Measurements from ENCODE around the gene LGR6. TPM values are rescaled to one million over a fixed set of nuclear protein-coding genes. Genes with fewer than 3 reads are reported as not detected.

Gene LGR6
- total RNA-seq, 6 donors from 2014 or later, result 0.46 to 5.2 (median 1.1) TPM

DNA sequence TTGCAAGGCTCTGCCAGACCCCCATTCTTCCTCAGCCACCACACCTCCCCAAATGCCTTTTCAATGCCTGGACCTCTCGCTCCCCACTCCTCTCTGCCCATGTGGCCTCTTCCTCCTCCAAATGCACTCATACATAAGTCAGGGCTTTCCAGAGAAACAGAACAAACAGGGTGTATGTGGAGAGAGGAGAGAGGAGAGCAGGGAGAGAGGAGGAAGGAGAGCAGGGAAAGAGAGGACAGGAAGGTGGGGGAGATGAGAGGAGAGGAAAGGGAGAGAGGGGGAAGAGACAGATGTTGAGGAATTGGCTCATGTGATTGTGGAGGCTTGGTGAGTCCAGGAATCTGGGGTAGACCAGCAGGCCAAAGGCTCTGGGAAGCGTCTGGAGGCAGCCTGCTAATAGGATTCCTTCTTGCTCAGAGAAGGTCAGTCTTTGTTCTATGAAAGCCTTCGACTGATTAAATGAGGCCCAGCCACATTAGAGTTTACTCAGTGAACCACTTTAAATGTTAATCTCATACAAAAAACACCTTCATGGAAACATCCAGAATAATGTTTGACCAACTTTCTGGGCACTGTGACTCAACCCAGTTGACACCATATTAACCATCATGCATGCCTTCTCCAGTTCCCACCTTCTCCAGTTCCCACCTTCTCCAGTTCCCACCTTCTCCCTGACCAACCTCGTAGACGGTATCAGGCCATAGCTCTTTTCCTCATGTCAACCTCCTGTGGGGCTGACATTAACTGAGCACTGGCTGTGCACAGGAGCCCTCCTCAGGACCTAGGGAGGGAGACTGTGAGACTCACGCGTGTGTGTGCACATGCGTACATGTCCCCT, 11.3 kb upstream of the LGR6 start:
- H3K27me3 ChIP-seq, result no peaks in the 10 kb centered on the region
- no peak for DNase-seq
- H3K36me3 ChIP-seq, result no peaks in the 10 kb centered on the region
- no peaks in the 10 kb centered on the region for H3K9me3 ChIP-seq
- no peak for ATAC-seq (ENCODE audit: low FRiP score in 2 of 2)
- H3K27ac ChIP-seq, result no peak overlapping the region
- 94% methylated on average over 8 of the region's 8 CpGs for WGBS, 2 donors
- TF ChIP-seq POLR2AphosphoS5 (IDR thresholded peaks at IDR 0.05) (no peak), EP300 (IDR thresholded peaks at IDR 0.05) (no peak), POLR2A (IDR thresholded peaks at IDR 0.05) (no peak)
- no peak overlapping the region for H3K4me3 ChIP-seq
- peaks cover 0 to 12% (median 2%) of the 10 kb centered on the region in 4 donors for H3K4me1 ChIP-seq

GRCh38 chr1:202184750-202185460, 8.7 kb upstream of the LGR6 start:
- TF ChIP-seq, protein P1, sequence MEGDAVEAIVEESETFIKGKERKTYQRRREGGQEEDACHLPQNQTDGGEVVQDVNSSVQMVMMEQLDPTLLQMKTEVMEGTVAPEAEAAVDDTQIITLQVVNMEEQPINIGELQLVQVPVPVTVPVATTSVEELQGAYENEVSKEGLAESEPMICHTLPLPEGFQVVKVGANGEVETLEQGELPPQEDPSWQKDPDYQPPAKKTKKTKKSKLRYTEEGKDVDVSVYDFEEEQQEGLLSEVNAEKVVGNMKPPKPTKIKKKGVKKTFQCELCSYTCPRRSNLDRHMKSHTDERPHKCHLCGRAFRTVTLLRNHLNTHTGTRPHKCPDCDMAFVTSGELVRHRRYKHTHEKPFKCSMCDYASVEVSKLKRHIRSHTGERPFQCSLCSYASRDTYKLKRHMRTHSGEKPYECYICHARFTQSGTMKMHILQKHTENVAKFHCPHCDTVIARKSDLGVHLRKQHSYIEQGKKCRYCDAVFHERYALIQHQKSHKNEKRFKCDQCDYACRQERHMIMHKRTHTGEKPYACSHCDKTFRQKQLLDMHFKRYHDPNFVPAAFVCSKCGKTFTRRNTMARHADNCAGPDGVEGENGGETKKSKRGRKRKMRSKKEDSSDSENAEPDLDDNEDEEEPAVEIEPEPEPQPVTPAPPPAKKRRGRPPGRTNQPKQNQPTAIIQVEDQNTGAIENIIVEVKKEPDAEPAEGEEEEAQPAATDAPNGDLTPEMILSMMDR (IDR thresholded peaks at IDR 0.05), result peak; percentile 72 to 89 (median 76)
- no peak for TF ChIP-seq POLR2AphosphoS5 (IDR thresholded peaks at IDR 0.05)
- ATAC-seq (ENCODE audit: low FRiP score in 2 of 2) (peak; percentile 63 to 82), DNase-seq (peak in 1 of 2 donors; percentile 83)
- Histone ChIP-seq H3K36me3 (no peaks in the 10 kb centered on the region), H3K9me3 (no peaks in the 10 kb centered on the region), H3K27ac (no peak overlapping the region), H3K4me1 (peaks cover 0 to 12% (median 4%) of the 10 kb centered on the region in 4 donors), H3K27me3 (no peaks in the 10 kb centered on the region), H3K4me3 (no peak overlapping the region)
- WGBS, 2 donors, result 0 to 18% methylated on average over 4 to 19 of the region's 19 CpGs

DNA sequence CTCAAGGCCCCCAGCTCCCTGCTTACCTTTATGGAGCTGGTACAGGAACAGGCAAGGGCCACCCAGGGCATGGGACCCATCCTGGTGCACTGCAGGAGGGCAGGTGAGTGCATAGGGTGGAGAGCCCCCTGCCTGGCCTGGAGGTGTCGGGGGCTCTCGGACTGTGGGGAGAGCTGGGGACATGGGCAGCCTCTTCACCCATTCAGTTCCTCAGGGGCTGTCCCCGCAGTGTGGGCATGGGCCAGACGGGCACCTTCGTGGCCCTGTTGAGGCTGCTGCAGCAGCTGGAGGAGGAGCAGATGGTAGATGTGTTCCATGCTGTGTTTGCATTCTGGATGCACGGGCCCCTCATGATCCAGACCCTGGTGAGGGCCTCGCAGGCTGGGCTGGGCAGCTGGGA, 7.3 kb upstream of the LGR6 start:
- 84 to 91% methylated on average over 4 to 7 of the region's 7 CpGs for WGBS, 2 donors
- no peak for ATAC-seq (ENCODE audit: low FRiP score in 2 of 2)
- Histone ChIP-seq H3K27me3 (no peaks in the 10 kb centered on the region), H3K4me3 (no peak overlapping the region), H3K36me3 (no peaks in the 10 kb centered on the region), H3K9me3 (no peaks in the 10 kb centered on the region), H3K4me1 (peaks cover 0 to 12% (median 4%) of the 10 kb centered on the region in 4 donors), H3K27ac (no peak overlapping the region)
- TF ChIP-seq, protein P1 (IDR thresholded peaks at IDR 0.05), result no peak
- TF ChIP-seq POLR2A (IDR thresholded peaks at IDR 0.05), result no peak
- no peak for TF ChIP-seq EP300 (IDR thresholded peaks at IDR 0.05)
- DNase-seq, result peak in 1 of 2 donors; percentile 75

- TF ChIP-seq EP300 (IDR thresholded peaks at IDR 0.05) (no peak), POLR2AphosphoS5 (IDR thresholded peaks at IDR 0.05) (no peak), POLR2A (IDR thresholded peaks at IDR 0.05) (no peak)
- TF ChIP-seq, protein P1 (IDR thresholded peaks at IDR 0.05), result no peak
Observed at GRCh38 chr1:202187041-202187671, 6.4 kb upstream of the LGR6 start.

More at GRCh38 chr1:202187041-202187671, 6.4 kb upstream of the LGR6 start:
- 56 to 60% methylated on average over 1 to 8 of the region's 8 CpGs for WGBS, 2 donors
- ATAC-seq (ENCODE audit: low FRiP score in 2 of 2), result peak in 1 of 2 donors; percentile 50
- DNase-seq, result peak; percentile 50 to 66
- H3K27me3 ChIP-seq, result no peaks in the 10 kb centered on the region
- H3K4me3 ChIP-seq, result no peak overlapping the region
- H3K36me3 ChIP-seq, result no peaks in the 10 kb centered on the region
- H3K27ac ChIP-seq, result no peak overlapping the region
- no peaks in the 10 kb centered on the region for H3K9me3 ChIP-seq
- peaks cover 0 to 12% (median 4%) of the 10 kb centered on the region in 4 donors for H3K4me1 ChIP-seq

All from upper lobe of left lung (tissue), 6 donors.